HepG2 (cell line): ENCODE data around the gene CADPS2. TPM values are rescaled to one million over a fixed set of nuclear protein-coding genes. Genes with fewer than 3 reads are reported as not detected.
A peak's percentile ranks its signal among the peaks of the same experiment; 100 is the strongest.
"Not testable (repeated sequence)": the region's sequence is repeated elsewhere in the genome, so short reads cannot be mapped to it uniquely, and the experiment has no call there.

Source experiments
- ATAC-seq: fragments of 200-7000 bp; cut with Tn5 transposase; 3 replicates; pipeline ENCODE4 v1.9.1; 2020; ENCODE audit warnings: mild to moderate bottlenecking, moderate library complexity
- BruUV-seq: library from RNA; stranded (reverse); fragments of 400-500 nt; replicated peaks from 2 replicates; lab custom pipeline; 2021; lab: Mats Ljungman, UMichigan
- CTCF ChIA-PET: fragments of 300-600 bp; formaldehyde crosslinking; extraction: SDS; loops from one replicate; lab custom pipeline; 2021; ENCODE audit warnings: low total read pairs, inconsistent platforms, low intra/inter-chr PET ratio; lab: Yijun Ruan, JAX
- POLR2A ChIA-PET: fragments of 350-600 bp; sonication (Branson Sonifier 250); formaldehyde crosslinking; loops from one replicate; lab custom pipeline; 2020; ENCODE audit warnings: antibody characterized with exemption, inconsistent platforms; lab: Yijun Ruan, JAX
- DNase-seq: peaks from one replicate; pipeline ENCODE4 v3.0.0-alpha.2; 2015; ENCODE audit warnings: low spot score
- FAIRE-seq: peaks from 3 replicates; lab custom pipeline; 2011; peaks lifted over from hg19 to GRCh38; lab: Jason Lieb, UNC
- H2AFZ ChIP-seq: one replicate; pipeline ENCODE4 v1.6.1; 2011; ENCODE audit warnings: low read length, inconsistent platforms
- H3K27ac ChIP-seq: fragments of 300-600 bp; 3 replicates; pipeline ENCODE4 v1.8.0; 2011; ENCODE audit warnings: mixed run types, mild to moderate bottlenecking, mixed read lengths, low read length, inconsistent platforms; ENCODE audit not compliant: insufficient read depth; ENCODE audit errors: extremely low read length
- H3K27me3 ChIP-seq, 2 experiments: fragments of 200-600 bp in 1 of 2; 2 replicates in 1 of 2; 3 replicates in 1 of 2; pipeline versions ENCODE4 v1.6.0 to v1.8.0; 2011; ENCODE audit warnings: low read length in 2 of 2, mild to moderate bottlenecking in 2 of 2, moderate library complexity in 2 of 2, inconsistent platforms in 1 of 2; ENCODE audit not compliant: insufficient read depth in 2 of 2, control insufficient read depth in 1 of 2
- H3K36me3 ChIP-seq, 2 experiments: fragments of 200-600 bp in 1 of 2; replicated peaks in 1 of 2; 2 replicates in 1 of 2; 3 replicates in 1 of 2; pipeline versions ENCODE4 v1.5.1 to v1.8.0; 2011; ENCODE audit warnings: low read length in 2 of 2, inconsistent platforms in 1 of 2; ENCODE audit not compliant: insufficient read depth in 2 of 2, control insufficient read depth in 1 of 2
- H3K4me1 ChIP-seq: 2 replicates; pipeline ENCODE4 v1.5.1; 2012; ENCODE audit warnings: low read length, inconsistent platforms; ENCODE audit not compliant: insufficient read depth
- H3K4me2 ChIP-seq: 2 replicates; pipeline ENCODE4 v1.6.0; 2011; ENCODE audit warnings: low read depth, low read length, inconsistent platforms
- H3K4me3 ChIP-seq, 3 experiments: fragments of 200-600 bp in 1 of 3; sonication (generic), shearing (Covaris generic) in 1 of 3; replicated peaks in 1 of 3; 2 replicates each; pipeline ENCODE4 v1.5.1; 2011 to 2016; ENCODE audit warnings: low read length in 3 of 3, inconsistent platforms in 2 of 3, low read depth in 2 of 3, mild to moderate bottlenecking in 2 of 3, control low read depth in 1 of 3, mixed read lengths in 1 of 3; ENCODE audit not compliant: insufficient read depth in 1 of 3
- H3K79me2 ChIP-seq: one replicate; pipeline ENCODE4 v1.6.1; 2011; ENCODE audit warnings: low read length, inconsistent platforms; ENCODE audit not compliant: insufficient read depth
- H3K9ac ChIP-seq: 2 replicates; pipeline ENCODE4 v1.6.0; 2011; ENCODE audit warnings: mild to moderate bottlenecking, low read depth, low read length, inconsistent platforms; ENCODE audit not compliant: insufficient read depth
- H3K9me3 ChIP-seq: 2 replicates; pipeline ENCODE4 v1.5.1; 2012; ENCODE audit warnings: mild to moderate bottlenecking, low read length
- H4K20me1 ChIP-seq: 2 replicates; pipeline ENCODE4 v1.6.0; 2011; ENCODE audit warnings: inconsistent platforms, mild to moderate bottlenecking, low read length, moderate library complexity; ENCODE audit not compliant: insufficient read depth
- FOXK1 ChIP-seq: sonication (generic); formaldehyde crosslinking; IDR thresholded peaks from 2 replicates; pipeline ENCODE4 v1.4.0; 2020; ENCODE audit warnings: low read depth, missing genetic modification reagents, borderline replicate concordance
- PHF8 ChIP-seq: sonication (generic); formaldehyde crosslinking; IDR thresholded peaks from 2 replicates; pipeline ENCODE4 v1.5.0; 2020; ENCODE audit warnings: missing genetic modification reagents
- PPARG ChIP-seq: conservative IDR thresholded peaks from 2 replicates; pipeline ENCODE4 v1.6.1; 2016; ENCODE audit warnings: missing biosample characterization, missing genetic modification reagents
- SRSF4 ChIP-seq: fragments of 200-400 bp; formaldehyde crosslinking; IDR thresholded peaks from one replicate; pipeline ENCODE4 v1.6.1; 2018; ENCODE audit warnings: mild to moderate bottlenecking, low read depth, low read length, moderate library complexity; ENCODE audit not compliant: poor library complexity, severe bottlenecking
- TEAD2 ChIP-seq: sonication (generic); formaldehyde crosslinking; IDR thresholded peaks from 2 replicates; pipeline ENCODE4 v1.9.0; 2021; ENCODE audit warnings: missing genetic modification reagents
- ZSCAN25 ChIP-seq: sonication (generic); formaldehyde crosslinking; IDR thresholded peaks from 2 replicates; pipeline ENCODE4 v1.8.0; 2022; ENCODE audit warnings: mild to moderate bottlenecking, missing genetic modification reagents
- WGBS: methylation state at CpG from one replicate; pipeline ENCODE4 v1.1.6; 2017; ENCODE audit warnings: low lambda C conversion rate; 5-methylcytosine and 5-hydroxymethylcytosine counted together
- in situ Hi-C: cut with HindIII; loops from 2 replicates; pipeline ENCODE4 v1.10.0; 2017; ENCODE audit warnings: low pct_unique_long_range_greater_than_20kb; ENCODE audit not compliant: extremely low pct_ligation_motif_present
- intact Hi-C: fragments of 100-400 bp; cut with micrococcal nuclease; formaldehyde crosslinking; loops from one replicate; pipeline ENCODE4 v1.10.0; 2022; ENCODE audit not compliant: unreplicated experiment
- polyA plus RNA-seq, 8 experiments: library from polyadenylated mRNA; depleted of rRNA in 3 of 8; stranded (reverse) in 7 of 8; unstranded in 1 of 8; fragments of >200 nt; fragmentation: Illumina TruSeq in 4 of 8; extraction: Trizol in 4 of 8; gene quantifications; 2 replicates each; pipeline versions ENCODE4 v1.2.1 to v1.2.3, GENCODE V29; 2011 to 2016; ENCODE audit warnings: low read depth in 4 of 8, missing spikeins in 1 of 8, mixed read lengths in 1 of 8; ENCODE audit not compliant: insufficient read depth in 1 of 8
- total RNA-seq, 5 experiments: library from RNA; depleted of rRNA; stranded (reverse); fragments of >200 nt; fragmentation: Illumina TruSeq; extraction: Trizol; gene quantifications; 2 replicates each; pipeline ENCODE4 v1.2.3, GENCODE V29; 2016; ENCODE audit warnings: low read depth in 1 of 5

CADPS2 gene
- total and polyA plus RNA-seq, 2 of the 13 experiments (the other 11 are each of a cell fraction or from before 2014, with no cell fraction given), result 17.6 to 43.8 TPM

DNA sequence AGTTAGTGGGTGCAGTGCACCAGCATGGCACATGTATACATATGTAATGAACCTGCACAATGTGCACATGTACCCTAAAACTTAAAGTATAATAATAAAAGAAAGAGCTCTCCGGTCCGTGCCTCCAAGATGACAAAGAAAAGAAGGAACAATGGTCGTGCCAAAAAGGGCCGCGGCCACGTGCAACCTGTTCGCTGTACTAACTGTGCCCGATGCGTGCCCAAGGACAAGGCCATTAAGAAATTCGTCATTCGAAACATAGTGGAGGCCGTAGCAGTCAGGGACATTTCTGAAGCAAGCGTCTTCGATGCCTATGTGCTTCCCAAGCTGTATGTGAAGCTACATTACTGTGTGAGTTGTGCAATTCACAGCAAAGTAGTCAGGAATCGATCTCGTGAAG, 205.1 kb downstream of the CADPS2 start:
- ATAC-seq, result not testable (repeated sequence)
- intact Hi-C loops, result loop anchor here (10.0 kb wide), 1 partner anchor 1726 kb away; the partner anchor contains the start of gene ING3

GRCh38 chr7:122679813-122680212, 206.4 kb downstream of the CADPS2 start:
- no peaks in the 10 kb centered on the region for H3K36me3 ChIP-seq
- in situ Hi-C loops, result no loop called here
- intact Hi-C loops, result loop anchor here (1.0 to 10.0 kb wide), 4 partner anchors 16 to 1725 kb away; partner anchors contain the start of genes CADPS2 and ING3
- no peak for FAIRE-seq
- H3K4me1 ChIP-seq, result peaks cover 49% of the 10 kb centered on the region
- peak overlapping the region; percentile 23 to 50 (median 24); a peak in 4 of 6 replicates for H3K4me3 ChIP-seq
- TF ChIP-seq PHF8 (CRISPR knock-in tag) (no peak), TEAD2 (no peak), SRSF4 (no peak), PPARG (CRISPR knock-in tag) (0 out of 2 replicates have a peak, but pooled peaks have one; percentile 18), ZSCAN25 (no peak), FOXK1 (no peak)
- TF ChIP-seq, all 625 proteins: peak for 1
- Histone ChIP-seq H3K4me2 (peak overlapping the region; percentile 72), H3K27me3 (no peaks in the 10 kb centered on the region), H3K9ac (peak overlapping the region; percentile 74), H3K9me3 (no peaks in the 10 kb centered on the region), H3K27ac (peak overlapping the region; percentile 95), H4K20me1 (no peaks in the 10 kb centered on the region), H2AFZ (peak overlapping the region; percentile 42), H3K79me2 (no peaks in the 10 kb centered on the region)
- ATAC-seq, result peak; percentile 79
- CTCF ChIA-PET, result no interaction called here
- 21% methylated on average over 1 of the region's 1 CpG for WGBS
- POLR2A ChIA-PET, result interaction anchor here (0.8 to 1.3 kb wide), 5 partner anchors 10 to 206 kb away, joined by 3 to 4 read pairs (median 3); no protein-coding TSS in a partner anchor
- DNase-seq, result no peak
- TSS peak; percentile 100 for BruUV-seq

More for the DNA sequence above, 205.1 kb downstream of the CADPS2 start:
- CTCF ChIA-PET, H4K20me1 ChIP-seq, H3K27ac ChIP-seq, BruUV-seq, H3K4me3 ChIP-seq, in situ Hi-C loops, H3K9ac ChIP-seq, H3K79me2 ChIP-seq, H3K9me3 ChIP-seq, H2AFZ ChIP-seq, FAIRE-seq, H3K27me3 ChIP-seq, POLR2A ChIA-PET, H3K36me3 ChIP-seq, DNase-seq, H3K4me2 ChIP-seq: not testable (repeated sequence)
- 99% methylated on average over 16 of the region's 16 CpGs for WGBS
- peaks cover 47% of the 10 kb centered on the region for H3K4me1 ChIP-seq
